Measurements from ENCODE around the gene FXYD1.

FXYD1 gene

DNA sequence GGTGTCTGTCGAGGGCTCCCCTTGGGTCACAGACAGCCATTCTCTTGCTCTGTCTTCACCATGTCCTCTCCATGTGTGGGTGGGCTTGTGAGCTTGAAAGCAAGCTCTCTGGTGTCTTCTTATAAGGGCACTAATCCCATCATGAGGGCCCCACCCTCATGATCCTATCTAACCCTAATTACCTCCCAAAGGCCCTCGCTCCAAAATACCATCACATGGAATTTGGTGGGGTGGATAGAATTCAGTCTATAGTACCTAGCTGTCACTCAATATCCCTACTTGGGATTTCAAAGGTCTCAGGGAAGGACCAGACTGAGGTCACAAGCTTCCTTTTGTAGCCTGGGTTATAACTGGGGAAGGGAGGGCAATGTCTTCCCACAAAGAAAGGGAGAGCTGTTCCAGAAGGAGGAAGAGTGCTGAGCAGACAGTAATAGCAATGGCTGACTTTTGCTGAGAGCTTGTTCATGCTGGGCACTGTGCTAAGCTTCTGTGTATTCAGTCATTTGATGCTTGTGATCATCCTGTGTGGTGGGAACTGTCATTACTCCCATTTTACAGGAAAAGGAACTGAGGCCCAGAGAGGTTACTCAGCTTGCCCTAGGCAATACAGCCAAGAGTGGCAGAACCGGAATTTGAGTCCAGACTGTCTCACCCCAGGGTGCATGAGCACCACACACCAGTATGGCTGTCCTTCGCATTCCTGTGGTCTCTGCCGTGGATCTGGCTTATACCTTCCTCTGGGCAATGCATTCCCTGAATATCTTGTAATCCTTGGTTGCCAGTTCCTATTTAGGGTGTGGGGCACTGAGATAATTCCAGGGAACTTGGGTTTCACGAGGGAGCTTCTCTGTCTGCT, 24.1 kb downstream of the FXYD1 start:
- no peak for DNase-seq (ENCODE audit: low spot score)

DNA sequence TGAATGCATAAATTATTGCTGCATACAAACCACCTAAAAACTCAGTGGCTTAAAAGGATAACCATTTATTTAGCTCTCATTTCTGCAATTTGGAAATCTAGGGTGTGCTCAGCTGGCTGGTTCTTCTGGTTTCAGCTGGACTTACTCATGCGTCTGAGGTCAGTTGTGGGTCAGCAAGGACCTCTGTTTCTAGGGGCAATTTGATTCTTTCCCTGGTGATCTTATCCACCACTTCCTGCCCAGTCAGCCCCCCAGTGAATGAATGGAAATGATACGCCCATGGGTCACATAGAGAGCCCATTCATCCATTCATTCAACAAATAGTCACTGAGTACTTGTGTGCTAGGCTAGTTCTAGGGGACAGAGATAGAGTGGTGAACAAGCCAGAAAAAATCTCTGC, 25.8 kb downstream of the FXYD1 start:
- no peak for DNase-seq (ENCODE audit: low spot score)

DNA sequence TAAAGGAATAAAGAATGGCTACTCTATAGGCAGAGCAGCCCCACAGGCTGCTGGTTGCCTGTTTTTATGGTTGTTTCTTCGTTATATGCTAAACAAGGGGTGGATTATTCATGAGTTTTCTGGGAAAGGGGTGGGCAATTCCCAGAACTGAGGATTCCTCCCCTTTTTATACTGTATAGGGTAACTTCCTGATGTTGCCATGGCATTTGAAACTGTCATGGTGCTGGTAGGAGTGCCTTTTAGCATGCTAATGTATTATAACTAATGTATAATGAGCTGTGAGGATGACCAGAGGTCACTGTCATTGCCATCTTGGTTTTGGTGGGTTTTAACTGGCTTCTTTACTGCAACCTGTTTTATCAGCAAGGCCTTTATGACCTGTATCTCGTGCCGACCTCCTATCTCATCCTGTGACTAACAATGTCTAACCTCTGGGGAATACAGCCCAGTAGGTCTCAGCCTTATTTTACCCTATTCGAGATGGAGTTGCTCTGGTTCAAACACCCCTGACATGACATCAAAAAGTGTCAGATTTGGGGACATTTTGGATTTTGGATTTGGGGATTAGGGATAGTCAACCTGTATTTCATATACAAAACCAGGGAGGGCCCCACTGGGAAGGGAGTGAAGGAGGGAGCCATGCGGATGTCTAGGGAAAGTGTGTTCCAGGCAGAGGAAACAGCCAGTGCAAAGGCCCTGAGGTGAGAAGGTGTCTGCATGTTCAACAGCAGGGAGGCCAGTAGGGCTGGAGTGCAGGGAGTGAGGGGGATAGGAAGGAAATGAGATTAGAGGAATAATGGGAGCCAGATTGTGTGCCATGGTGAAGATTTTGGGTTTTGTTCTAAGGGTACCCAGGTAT, 26.8 kb downstream of the FXYD1 start:
- DNase-seq (ENCODE audit: low spot score): no peak

DNA sequence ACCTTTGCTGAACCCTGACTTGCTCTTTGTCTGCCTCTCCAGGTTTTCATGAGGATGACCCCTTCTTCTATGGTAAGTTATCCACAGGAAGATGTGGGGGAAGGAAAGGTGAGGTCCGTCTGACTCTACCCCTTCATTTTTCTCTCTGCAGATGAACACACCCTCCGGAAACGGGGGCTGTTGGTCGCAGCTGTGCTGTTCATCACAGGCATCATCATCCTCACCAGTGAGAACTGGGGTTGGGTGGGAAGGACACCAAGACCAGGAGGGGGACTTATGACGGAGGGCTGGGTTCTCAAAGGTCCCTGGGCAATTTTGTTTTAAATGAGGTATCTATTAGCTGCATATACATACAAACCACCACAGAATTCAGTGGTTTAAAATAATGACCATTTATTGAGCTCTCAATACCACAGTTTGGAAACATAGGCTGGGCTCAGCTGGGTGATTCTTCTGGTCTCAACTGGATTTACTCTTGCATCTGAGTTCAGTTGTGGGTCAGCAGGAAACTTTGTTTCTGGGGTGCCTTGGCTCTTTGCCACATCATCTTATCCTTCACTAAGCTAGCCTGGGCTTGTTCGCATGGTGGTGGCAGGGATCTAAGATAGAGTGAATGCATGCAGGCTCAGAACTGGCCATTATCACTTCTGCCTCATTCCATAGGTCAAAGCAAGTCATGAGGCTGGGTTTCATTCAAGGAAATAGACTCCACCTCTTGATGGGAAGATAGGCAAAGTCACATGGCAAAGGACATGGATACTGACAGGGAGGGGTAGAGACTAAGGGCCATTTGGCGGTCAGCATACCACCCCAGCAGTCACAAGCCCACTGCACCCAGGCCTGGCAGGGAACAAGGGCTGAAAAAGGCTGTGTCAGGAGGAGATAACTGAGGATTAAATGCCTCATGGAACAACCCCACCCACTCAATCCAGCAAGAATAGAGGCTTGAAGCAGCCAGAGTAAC, 27.8 kb downstream of the FXYD1 start:
- DNase-seq (ENCODE audit: low spot score): no peak

DNA sequence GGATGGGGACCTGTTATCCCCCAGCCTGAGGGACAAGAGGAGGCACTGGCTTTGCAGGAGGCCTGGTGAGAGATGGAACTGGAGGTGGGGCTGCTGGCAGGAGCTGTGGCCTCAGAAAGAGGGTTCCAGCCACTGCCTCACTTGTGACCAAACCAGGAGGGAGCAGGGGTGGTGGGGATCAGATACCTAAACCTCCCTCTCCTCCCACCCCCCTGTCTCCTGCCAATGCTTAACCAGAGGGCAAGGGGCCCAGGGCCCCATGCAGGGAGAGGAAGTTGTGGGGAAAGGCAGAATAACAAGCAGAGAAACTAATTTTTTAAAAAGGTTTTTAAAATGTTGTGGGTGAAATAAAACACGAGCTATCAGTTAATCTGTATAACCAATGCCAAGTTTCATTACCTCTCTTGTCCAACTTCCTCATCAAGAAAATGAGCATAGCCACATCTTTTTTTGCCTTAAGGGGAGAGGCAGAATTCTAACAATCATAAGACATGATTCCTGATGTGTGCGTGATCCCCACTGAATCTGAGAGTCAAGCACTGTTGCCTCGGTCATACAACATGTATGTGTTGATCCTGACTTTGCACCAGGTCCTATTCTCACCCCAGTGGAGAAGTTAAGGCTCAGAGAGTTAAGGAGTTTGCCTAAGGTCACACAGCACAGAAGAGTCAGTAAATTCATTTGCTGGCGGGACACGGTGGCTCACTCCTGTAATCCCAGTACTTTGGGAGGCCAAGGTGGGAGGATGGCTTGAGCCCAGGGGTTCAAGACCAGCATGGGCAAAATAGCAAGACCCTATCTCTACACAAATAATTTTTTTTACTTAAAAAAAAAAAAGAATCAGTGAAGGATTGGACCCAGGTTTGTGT, 28.9 kb downstream of the FXYD1 start:
- DNase-seq (ENCODE audit: low spot score): no peak

DNA sequence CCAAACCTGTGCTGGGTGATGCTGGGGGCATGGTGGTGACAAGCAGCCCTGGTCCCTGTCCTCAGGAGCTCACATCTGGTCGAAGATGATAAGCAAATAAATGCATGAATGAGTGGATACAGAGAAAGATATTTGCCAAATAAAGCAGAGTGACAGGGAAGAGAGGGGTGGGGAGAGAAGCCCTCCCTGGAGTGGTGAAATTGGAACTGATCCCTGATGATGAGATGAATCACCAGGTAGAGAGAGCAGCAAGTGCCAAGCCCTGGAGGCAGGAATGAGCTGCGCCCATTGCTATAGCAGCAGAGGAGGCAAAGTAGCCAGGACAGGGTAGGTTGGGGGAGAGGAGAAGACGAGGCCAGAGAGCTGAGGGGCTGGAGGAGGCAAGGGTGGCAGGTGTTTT, 29.6 kb downstream of the FXYD1 start:
- DNase-seq (ENCODE audit: low spot score): no peak

DNA sequence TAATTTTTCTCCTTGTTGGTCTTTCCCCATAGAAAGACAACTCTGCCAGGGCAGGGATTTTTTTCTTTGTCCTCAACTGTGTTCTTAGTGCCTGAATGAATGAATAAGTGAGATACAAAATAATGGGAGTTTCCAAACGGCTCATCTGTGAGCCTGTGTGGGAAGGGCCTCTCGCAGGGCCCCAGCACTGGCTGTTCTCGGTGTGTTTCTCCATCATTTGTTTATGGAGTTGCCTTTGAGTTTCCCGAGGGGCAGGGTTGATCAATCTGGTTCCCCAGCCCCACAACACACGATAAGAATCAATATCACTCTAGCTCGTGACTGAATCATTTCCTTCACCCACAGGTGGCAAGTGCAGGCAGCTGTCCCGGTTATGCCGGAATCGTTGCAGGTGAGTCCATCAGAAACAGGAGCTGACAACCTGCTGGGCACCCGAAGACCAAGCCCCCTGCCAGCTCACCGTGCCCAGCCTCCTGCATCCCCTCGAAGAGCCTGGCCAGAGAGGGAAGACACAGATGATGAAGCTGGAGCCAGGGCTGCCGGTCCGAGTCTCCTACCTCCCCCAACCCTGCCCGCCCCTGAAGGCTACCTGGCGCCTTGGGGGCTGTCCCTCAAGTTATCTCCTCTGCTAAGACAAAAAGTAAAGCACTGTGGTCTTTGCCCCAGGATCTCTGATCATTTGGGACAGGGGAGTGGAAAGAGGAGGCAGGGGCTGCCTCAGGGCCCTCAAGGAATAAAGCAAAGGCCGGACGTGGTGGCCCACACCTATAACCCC, 30.8 kb downstream of the FXYD1 start:
- no peak for DNase-seq (ENCODE audit: low spot score)

DNA sequence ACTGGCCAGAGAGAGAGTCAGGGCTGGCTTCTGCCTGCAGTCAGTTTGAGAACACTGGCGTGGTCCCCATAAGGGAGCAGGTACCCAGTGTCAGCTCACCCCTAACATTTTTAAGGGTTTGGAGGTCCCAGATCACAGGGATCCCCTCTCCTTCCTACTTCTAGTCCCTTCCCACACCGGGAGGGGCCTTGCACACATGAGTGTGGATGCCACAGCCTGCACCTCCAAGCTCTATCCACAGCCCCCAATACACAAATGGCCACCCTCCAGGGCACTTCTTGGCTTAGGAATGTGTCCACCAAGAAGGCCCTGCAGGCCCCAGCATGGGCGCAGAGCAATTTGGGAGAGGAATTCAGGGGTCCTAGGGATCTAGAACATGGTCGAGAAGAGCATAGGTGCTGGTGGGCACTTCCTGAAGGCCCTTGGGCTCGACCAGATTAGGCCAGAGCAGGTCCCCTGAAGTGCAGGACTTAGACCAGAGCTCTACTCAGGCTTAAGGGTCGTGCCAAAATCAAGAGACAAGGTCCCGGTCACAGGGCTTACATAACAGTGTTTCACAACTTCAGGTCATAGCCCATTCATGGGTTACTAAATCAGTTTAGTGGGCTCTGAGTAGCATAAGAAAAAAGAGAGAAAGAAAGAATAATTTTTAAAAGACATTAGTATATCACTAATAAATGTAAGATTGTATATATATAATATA, 31.9 kb downstream of the FXYD1 start:
- no peak for DNase-seq (ENCODE audit: low spot score)

DNA sequence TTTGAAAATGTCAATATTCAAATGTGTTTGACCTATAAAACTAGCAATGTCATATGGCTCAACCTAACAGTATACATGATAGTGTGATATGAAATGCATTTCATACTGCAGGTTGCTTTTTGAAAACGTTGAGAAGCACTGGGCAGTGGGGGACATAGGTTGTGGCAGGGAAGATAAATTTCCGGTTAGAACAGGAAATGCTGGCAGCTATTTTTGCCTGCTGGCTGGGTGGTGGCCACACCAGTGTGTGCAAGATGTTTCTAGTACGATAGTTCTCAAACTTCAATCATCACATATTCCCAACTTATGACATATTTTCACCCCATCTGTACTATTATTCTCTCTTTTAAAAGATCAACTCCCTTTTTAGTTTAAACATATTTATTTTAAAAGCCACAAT, 33.1 kb downstream of the FXYD1 start:
- no peak for DNase-seq (ENCODE audit: low spot score)

DNA sequence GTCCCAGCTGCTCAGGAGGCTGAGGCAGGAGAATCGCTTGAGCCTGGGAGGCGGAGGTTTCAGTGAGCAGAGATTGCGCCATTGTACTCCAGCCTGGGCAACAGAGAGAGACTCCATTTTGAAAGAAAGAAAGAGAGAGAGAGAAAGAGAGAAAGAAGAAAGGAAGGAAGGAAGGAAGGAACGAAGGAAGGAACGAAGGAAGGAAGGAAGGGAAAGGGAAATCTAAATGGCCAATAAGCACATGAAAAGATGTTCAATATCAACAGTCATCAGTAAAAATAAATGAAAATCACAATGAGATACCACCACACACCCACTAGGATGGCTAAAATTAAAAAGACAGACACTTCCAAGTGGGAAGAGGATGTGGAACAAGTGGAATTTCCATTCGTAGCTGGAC, 35.6 kb downstream of the FXYD1 start:
- DNase-seq (ENCODE audit: low spot score): no peak

DNA sequence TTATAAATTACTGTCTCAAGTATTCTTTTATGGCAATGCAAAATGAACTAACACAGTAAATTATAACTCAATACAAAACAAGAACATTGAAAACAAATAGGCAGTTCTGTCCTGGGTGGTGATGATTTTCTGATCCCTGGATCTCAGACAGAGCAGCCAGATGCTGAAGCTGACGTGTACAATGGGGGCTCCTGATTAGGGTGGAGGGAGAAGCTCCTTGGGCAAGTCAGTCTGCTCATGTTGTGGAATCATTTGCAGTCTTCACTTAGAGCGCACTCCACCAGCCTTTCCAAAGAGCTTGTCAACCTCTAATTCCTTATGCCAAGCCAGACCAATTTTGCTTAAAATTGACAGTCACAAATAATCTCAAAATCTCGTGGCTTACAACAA, 37.6 kb downstream of the FXYD1 start:
- DNase-seq (ENCODE audit: low spot score): no peak

DNA sequence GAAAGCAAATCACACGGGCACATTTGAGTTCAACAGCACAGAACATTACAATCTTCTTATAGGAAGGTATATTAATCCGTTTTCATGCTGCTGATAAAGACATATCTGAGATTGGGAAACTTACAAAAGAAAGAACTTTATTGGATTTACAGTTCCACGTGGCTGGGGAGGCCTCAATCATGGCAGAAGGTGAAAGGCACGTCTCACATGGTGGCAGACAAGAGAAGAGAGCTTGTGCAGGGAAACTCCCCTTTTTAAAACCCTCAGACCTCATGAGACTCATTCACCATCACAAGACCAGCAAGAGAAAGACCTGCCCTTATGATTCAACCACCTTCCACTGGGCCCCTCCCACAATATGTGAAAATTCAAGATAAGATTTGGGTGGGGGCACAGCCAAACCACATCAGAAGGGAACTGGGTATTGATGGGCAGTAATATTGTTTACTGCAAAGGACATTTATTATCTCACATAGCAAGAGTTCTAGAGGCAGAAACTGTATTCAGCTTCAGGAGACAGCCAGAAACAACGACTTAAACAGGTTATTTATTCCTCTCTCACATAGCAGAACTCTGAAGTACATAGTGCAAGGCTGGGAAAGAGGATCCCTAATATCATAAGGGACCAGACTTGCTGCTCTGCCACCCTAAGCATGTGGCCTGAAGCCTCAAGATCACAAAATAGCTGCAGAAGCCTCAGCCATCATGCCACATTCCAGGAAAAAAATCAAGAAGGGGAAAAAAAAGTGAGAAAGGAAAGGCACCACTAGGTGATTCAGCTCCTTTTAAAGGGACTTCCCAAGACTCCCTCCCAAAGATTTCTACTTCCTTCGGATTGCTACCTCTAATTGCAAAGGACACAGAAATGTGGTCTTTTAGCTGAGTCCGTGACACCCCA, 39.0 kb downstream of the FXYD1 start:
- DNase-seq (ENCODE audit: low spot score): no peak

DNA sequence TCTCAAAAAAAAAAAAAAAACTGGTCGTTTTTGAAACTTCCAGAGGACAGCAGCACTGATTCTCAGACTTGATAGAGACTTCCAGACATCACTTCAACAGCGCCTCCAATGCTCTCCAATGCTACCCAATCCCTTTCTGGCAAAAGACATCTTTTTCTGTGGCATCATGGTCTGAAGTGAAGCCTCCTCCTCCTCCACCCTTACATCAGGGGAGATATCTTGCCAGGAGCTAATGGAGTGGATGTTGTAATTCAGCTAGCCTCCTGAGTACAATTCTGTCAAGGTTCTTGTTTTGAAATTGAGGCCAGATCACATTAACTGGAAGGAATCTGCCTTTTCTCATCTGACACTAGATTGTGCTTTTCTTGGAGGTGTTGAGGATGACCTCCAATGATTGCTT, 40.1 kb downstream of the FXYD1 start:
- no peak for DNase-seq (ENCODE audit: low spot score)

DNA sequence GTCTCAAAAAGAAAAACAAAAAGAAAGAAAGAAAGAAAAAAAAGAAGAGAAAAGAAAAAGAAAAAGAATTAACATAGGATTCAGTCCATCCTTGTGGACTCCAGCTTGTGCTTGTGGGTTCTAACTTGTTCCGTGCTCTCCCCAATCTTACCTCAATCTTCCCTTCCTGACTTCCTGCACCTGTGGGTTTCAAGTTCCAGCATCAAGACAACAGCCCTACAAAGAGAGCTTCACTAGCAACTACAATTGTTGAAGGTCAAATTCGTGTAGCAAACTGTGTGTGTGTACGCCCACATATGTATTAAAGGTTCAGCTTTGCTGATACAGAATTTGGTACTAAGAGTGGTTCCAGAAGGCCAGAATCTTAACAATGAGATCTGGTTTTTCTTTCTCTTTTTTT, 41.2 kb downstream of the FXYD1 start:
- DNase-seq (ENCODE audit: low spot score): no peak

DNA sequence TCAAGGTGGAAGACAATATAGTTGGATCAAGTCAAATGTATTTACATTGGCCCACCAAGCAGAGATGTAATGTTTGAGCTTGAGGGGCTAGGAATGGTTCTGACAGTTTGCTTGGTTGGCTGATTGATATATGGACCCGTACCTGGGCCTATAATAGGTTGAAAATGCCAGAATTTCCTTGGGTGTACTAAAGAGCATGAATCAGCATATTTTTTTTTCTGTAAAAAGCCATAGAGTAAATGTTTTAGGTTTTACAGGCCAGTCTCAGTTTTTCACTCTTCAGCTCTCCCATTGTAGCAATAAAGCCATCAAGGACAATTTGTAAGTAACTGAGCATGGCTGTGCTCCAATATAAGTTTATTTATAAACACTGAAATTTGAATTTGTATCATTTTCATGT, 42.8 kb downstream of the FXYD1 start:
- DNase-seq (ENCODE audit: low spot score): no peak

DNA sequence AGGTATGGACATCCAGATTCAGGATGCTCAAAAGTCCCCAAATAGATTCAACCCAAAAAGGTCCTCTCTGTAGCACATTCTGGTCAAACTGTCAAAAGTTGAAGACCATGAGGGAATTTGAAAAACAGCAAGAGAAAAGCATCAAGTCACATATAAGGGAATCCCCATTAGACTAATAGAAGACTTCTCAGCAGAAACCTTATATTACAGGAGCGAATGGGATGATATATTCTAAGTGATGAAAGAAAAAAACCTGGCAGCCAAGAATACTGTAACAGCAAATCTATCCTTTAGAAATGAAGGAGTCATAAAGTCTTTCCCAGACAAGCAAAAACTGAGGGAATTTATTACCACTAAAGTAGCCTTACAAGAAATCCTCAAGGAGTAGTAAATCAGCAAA, 45.6 kb downstream of the FXYD1 start:
- no peak for DNase-seq (ENCODE audit: low spot score)

DNA sequence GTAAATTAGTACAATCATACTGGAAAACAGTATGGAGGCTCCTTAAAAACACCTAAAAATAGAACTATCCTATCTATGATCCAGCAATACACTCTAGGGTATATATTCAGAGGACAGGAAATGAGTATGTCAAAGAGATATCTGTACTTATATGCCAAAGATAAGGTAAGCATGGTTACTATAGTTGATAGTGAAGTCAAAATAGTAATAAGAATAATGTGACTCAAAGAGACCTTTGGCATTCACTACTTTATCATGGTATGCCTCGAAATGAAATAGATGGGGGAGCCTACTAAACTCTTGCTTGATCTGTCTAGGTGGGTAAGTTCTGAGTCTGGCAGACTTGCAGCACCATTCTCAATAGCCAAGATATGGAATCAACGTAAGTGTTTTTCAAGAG, 46.3 kb downstream of the FXYD1 start:
- DNase-seq (ENCODE audit: low spot score): no peak
